Right cardiac atrium (tissue), 5 donors: ENCODE data around the gene BMP5. TPM values are rescaled to one million over a fixed set of nuclear protein-coding genes. Genes with fewer than 3 reads are reported as not detected.

Source experiments
- ATAC-seq, 2 donors: fragments of 200-7000 bp; cut with Tn5 transposase; one replicate each; pipeline versions ENCODE4 v1.8.0 to v1.9.1; 2020; ENCODE audit warnings: moderate library complexity in 2 of 2, mild to moderate bottlenecking in 1 of 2
- DNase-seq, 3 donors: peaks; one replicate each; pipeline ENCODE4 v3.0.0-alpha.2; 2020
- H3K27ac ChIP-seq: one replicate; pipeline ENCODE4 v1.5.1; 2013; ENCODE audit warnings: mild to moderate bottlenecking, low read length, control low read depth, moderate library complexity
- H3K27me3 ChIP-seq: one replicate; pipeline ENCODE4 v1.6.1; 2013; ENCODE audit not compliant: control insufficient read depth, insufficient read depth
- H3K4me1 ChIP-seq: one replicate; pipeline ENCODE4 v1.6.1; 2013; ENCODE audit warnings: low read length; ENCODE audit not compliant: control insufficient read depth, insufficient read depth
- H3K4me3 ChIP-seq: one replicate; pipeline ENCODE4 v1.5.1; 2013; ENCODE audit warnings: low read length, control low read depth
- H3K9me3 ChIP-seq: one replicate; pipeline ENCODE4 v1.6.1; 2013; ENCODE audit warnings: low read length; ENCODE audit not compliant: control insufficient read depth
- WGBS: extraction: QIAGEN DNeasy Blood & Tissue Kit; methylation state at CpG from one replicate; pipeline ENCODE4 v1.1.7; 2013; 5-methylcytosine and 5-hydroxymethylcytosine counted together
- intact Hi-C, 4 donors: fragments of 100-400 bp; cut with DNase I; formaldehyde crosslinking; loops; one replicate each; pipeline versions ENCODE4 v1.11.0 to v1.14.0; 2022 to 2023
- polyA plus RNA-seq: library from polyadenylated mRNA; stranded (reverse); fragments of 200-250 nt; gene quantifications from one replicate; pipeline ENCODE4 v1.2.3, GENCODE V29; 2013
- total RNA-seq, 4 donors: library from RNA; stranded (reverse); fragmentation: NEBNext Ultra II Directional; extraction: Animal tissue kit (Norgen Biotek cat#: 25700); gene quantifications; one replicate each; pipeline ENCODE4 v1.2.1, GENCODE V29; 2021
- donor health status: healthy with polysubstance abuse.
- donor health status: DM: no; HTN: yes; CAD: no.
- donor health status: DM: no; HTN: no; CAD: no.
- donor health status: DM: no; HTN: yes; CAD: no; lungs with severe emphysema.
- donor health status: DM: yes; HTN: yes; CAD: no.

The BMP5 gene
- total and polyA plus RNA-seq, 5 donors = 0.54 to 1.9 (median 1.6) TPM

- Histone ChIP-seq H3K27me3 (no peaks in the 10 kb centered on the region), H3K27ac (no peak overlapping the region), H3K4me3 (no peak overlapping the region), H3K4me1 (no peaks in the 10 kb centered on the region), H3K9me3 (no peaks in the 10 kb centered on the region)
- no peak for DNase-seq
- WGBS = 66% methylated on average over 3 of the region's 3 CpGs
- no peak for ATAC-seq
- intact Hi-C loops = no loop called here
Observed at GRCh38 chr6:55772730-55773129, 102.7 kb downstream of the BMP5 start.

GRCh38 chr6:55759536-55759935 lies 115.9 kb downstream of the BMP5 start:
- no peaks in the 10 kb centered on the region for H3K4me1 ChIP-seq
- DNase-seq (no peak), ATAC-seq (no peak)
- whole genome bisulfite sequencing = 62% methylated on average over 1 of the region's 1 CpG
- no peaks in the 10 kb centered on the region for H3K27me3 ChIP-seq
- intact Hi-C loops = no loop called here
- no peak overlapping the region for H3K27ac ChIP-seq
- H3K4me3 ChIP-seq = no peak overlapping the region
- no peaks in the 10 kb centered on the region for H3K9me3 ChIP-seq

GRCh38 chr6:55758156-55758937 lies 117.0 kb downstream of the BMP5 start:
- H3K27ac ChIP-seq = no peak overlapping the region
- DNase-seq = peak in 1 of 3 donors; percentile 7
- intact Hi-C loops = no loop called here

GRCh38 chr6:55756531-55757031 lies 118.8 kb downstream of the BMP5 start:
- no peaks in the 10 kb centered on the region for H3K9me3 ChIP-seq
- no peak overlapping the region for H3K27ac ChIP-seq
- WGBS = 60% methylated on average over 6 of the region's 6 CpGs
- H3K27me3 ChIP-seq = no peaks in the 10 kb centered on the region
- no peak for ATAC-seq
- no peak overlapping the region for H3K4me3 ChIP-seq
- intact Hi-C loops = no loop called here
- no peaks in the 10 kb centered on the region for H3K4me1 ChIP-seq
- no peak for DNase-seq

More at GRCh38 chr6:55758156-55758937, 117.0 kb downstream of the BMP5 start:
- ATAC-seq = peak; percentile 66 to 71
- Histone ChIP-seq H3K9me3 (no peaks in the 10 kb centered on the region), H3K27me3 (no peaks in the 10 kb centered on the region), H3K4me1 (no peaks in the 10 kb centered on the region), H3K4me3 (no peak overlapping the region)
- WGBS = 71% methylated on average over 3 of the region's 3 CpGs

- ATAC-seq = no peak
- intact Hi-C loops = no loop called here
- Histone ChIP-seq H3K9me3 (no peaks in the 10 kb centered on the region), H3K4me3 (no peak overlapping the region), H3K27ac (no peak overlapping the region), H3K4me1 (no peaks in the 10 kb centered on the region), H3K27me3 (no peaks in the 10 kb centered on the region)
- no peak for DNase-seq
- 83% methylated on average over 4 of the region's 4 CpGs for WGBS
Observed at GRCh38 chr6:55748880-55749279, 126.5 kb downstream of the BMP5 start.

- ATAC-seq = no peak
- Histone ChIP-seq H3K9me3 (no peaks in the 10 kb centered on the region), H3K27ac (no peak overlapping the region), H3K4me1 (no peaks in the 10 kb centered on the region), H3K27me3 (no peaks in the 10 kb centered on the region), H3K4me3 (no peak overlapping the region)
- DNase-seq = no peak
- WGBS = 71% methylated on average over 1 of the region's 1 CpG
- intact Hi-C loops = no loop called here
Observed at GRCh38 chr6:55746473-55746872, 128.9 kb downstream of the BMP5 start.

GRCh38 chr6:55734256-55734655 lies 141.1 kb downstream of the BMP5 start:
- ATAC-seq (no peak), DNase-seq (no peak)
- no peak overlapping the region for H3K27ac ChIP-seq
- H3K4me3 ChIP-seq = no peak overlapping the region
- H3K9me3 ChIP-seq = no peaks in the 10 kb centered on the region
- intact Hi-C loops = no loop called here
- H3K4me1 ChIP-seq = no peaks in the 10 kb centered on the region
- no peaks in the 10 kb centered on the region for H3K27me3 ChIP-seq

GRCh38 chr6:55729665-55730064 lies 145.7 kb downstream of the BMP5 start:
- ATAC-seq = no peak
- Histone ChIP-seq H3K27me3 (no peaks in the 10 kb centered on the region), H3K4me3 (no peak overlapping the region), H3K27ac (no peak overlapping the region), H3K4me1 (no peaks in the 10 kb centered on the region), H3K9me3 (no peaks in the 10 kb centered on the region)
- no peak for DNase-seq
- intact Hi-C loops = no loop called here

- Histone ChIP-seq H3K27me3 (no peaks in the 10 kb centered on the region), H3K27ac (no peak overlapping the region), H3K4me1 (no peaks in the 10 kb centered on the region), H3K4me3 (no peak overlapping the region), H3K9me3 (no peaks in the 10 kb centered on the region)
- no peak for ATAC-seq
- intact Hi-C loops = no loop called here
- 55% methylated on average over 1 of the region's 1 CpG for WGBS
- no peak for DNase-seq
Observed at GRCh38 chr6:55726144-55726543, 149.2 kb downstream of the BMP5 start.

- no peaks in the 10 kb centered on the region for H3K4me1 ChIP-seq
- no peak overlapping the region for H3K4me3 ChIP-seq
- DNase-seq (no peak), ATAC-seq (no peak)
- H3K27ac ChIP-seq = no peak overlapping the region
- intact Hi-C loops = no loop called here
- no peaks in the 10 kb centered on the region for H3K27me3 ChIP-seq
- 71% methylated on average over 4 of the region's 4 CpGs for WGBS
- no peaks in the 10 kb centered on the region for H3K9me3 ChIP-seq
Observed at GRCh38 chr6:55714831-55715230, 160.6 kb downstream of the BMP5 start.

- Histone ChIP-seq H3K9me3 (no peaks in the 10 kb centered on the region), H3K4me1 (no peaks in the 10 kb centered on the region), H3K4me3 (no peak overlapping the region), H3K27me3 (no peaks in the 10 kb centered on the region), H3K27ac (no peak overlapping the region)
- ATAC-seq (no peak), DNase-seq (no peak)
- 25% methylated on average over 3 of the region's 3 CpGs for WGBS
- intact Hi-C loops = no loop called here
Observed at GRCh38 chr6:55713436-55713835, 162.0 kb downstream of the BMP5 start.

- Histone ChIP-seq H3K9me3 (no peaks in the 10 kb centered on the region), H3K4me3 (no peak overlapping the region), H3K27ac (no peak overlapping the region), H3K27me3 (no peaks in the 10 kb centered on the region), H3K4me1 (no peaks in the 10 kb centered on the region)
- ATAC-seq (no peak), DNase-seq (no peak)
- intact Hi-C loops = no loop called here
- 87% methylated on average over 1 of the region's 1 CpG for WGBS
Observed at GRCh38 chr6:55708711-55709110, 166.7 kb downstream of the BMP5 start.
